IPS-18c (cell line): ENCODE measurements around the gene FAM240A.
"Not testable (repeated sequence)": the region's sequence is repeated elsewhere in the genome, so short reads cannot be mapped to it uniquely, and the experiment has no call there.

ENCODE experiments used
- H3K4me3 ChIP-seq: 2 replicates; pipeline ENCODE4 v1.7.0; 2013; ENCODE audit warnings: low read depth, mild to moderate bottlenecking, low read length, moderate library complexity; ENCODE audit not compliant: insufficient read depth
- H3K9me3 ChIP-seq: one replicate; pipeline ENCODE4 v1.6.1; 2013; ENCODE audit warnings: mild to moderate bottlenecking, low read length, moderate library complexity; ENCODE audit not compliant: control insufficient read depth, insufficient read depth

The FAM240A gene

DNA sequence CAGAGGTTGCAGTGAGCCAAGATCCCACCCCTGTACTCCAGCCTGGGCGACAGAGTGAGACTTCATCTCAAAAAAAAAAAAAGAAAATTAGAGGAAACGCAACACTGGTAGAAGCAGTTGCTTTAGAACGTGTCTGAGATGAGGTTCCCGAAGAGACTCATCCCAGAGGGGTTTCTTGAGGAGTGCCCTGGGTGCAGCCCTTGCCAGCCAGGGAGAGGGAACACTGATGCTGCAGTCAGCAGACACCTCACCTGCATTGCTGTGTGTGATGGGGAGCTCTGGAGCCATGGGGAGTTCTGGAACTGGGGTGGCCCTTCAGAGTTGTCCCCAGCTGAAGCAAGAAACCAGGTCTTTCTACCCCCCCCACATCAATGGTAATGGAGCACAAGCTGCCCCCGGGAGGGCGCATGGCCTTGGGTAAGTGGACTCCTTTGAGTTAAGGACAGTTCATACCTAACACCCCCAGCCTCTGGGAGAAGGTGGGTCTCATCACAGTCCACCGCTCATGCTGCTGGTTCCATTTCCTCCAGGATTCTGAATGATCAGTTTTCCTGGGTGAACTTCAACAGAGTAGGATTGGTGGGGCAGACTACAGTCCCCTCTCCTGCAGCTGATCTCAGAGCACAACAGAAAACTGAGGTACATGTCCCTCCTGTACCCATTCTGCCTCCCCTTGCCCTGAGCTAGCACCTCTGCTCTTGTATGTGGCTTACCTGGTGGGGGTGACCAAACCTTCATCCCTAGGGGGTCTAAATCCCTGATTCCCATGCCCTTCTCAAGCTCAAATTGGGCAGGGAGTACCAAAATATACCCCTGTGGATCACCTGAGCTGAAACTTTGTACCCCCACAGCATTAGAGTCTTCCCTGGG is 27.5 kb upstream of the FAM240A start:
- Histone ChIP-seq H3K4me3 (no peak overlapping the region), H3K9me3 (peaks cover 3% of the 10 kb centered on the region)

DNA sequence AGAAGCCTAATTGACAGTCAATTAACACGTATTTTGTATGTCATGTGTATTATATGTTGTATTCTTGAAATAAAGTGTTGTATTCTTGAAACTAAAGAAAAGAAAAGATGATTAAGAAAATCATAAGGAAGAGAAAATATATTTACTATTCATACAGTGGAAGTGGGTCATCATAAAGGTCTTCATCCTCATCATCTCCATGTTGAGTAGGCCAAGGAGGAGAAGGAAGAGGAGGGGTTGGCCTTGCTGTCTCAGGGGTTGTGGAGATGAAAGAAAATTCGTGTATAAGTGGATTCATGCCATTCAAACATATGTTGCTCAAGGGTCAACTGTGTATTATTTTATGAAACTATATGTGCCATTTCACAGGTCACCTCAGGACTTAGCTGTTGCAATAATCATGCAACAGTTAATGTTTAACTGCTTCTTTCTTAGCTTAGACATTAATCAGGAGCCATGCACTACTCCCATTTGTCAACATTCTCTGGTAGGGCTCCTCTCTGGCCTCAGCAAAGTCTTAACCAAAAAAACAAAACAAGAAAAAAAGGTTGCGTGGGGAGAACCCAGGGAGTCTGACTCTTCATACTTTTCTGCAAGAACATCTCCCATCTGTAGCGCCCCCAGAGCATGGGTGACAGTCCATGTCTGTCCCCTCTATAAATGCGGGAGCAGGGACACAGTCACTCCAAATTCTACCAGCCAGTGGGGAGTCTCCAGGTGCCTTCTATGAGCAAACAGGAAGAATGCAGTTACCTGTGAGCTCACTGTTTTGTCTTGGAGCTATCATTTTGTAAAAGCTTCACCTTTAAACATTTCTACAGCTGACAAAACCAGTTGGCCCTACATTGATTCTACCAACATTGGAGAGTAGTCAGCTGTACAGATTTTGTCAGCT is 26.3 kb upstream of the FAM240A start:
- peaks cover 3% of the 10 kb centered on the region for H3K9me3 ChIP-seq
- no peak overlapping the region for H3K4me3 ChIP-seq

DNA sequence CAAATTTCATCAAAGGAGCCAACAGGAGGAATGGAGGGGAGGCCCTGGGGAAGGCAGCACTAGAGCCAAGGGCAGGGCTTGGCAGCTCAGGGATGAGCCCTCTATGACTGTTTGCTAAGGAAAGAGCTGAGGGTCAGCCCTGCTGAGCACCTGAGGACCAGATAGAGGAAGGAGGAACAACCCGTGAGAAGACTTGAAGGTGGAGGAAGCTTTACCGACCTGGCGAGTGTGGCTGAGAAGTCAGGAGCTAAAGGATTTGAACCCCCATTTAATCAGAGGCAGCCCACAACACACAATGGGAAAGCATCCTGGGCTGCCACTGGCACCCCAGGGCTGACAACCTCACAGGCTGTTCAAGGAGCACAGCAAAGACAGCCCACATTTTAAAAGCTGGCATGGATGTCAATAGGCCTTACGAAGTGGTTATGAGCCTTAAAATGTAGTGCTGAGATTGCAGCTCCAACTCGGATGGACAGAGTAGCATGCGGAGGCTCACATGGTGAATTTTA is 25.5 kb upstream of the FAM240A start:
- Histone ChIP-seq H3K9me3 (peaks cover 3% of the 10 kb centered on the region), H3K4me3 (no peak overlapping the region)

DNA sequence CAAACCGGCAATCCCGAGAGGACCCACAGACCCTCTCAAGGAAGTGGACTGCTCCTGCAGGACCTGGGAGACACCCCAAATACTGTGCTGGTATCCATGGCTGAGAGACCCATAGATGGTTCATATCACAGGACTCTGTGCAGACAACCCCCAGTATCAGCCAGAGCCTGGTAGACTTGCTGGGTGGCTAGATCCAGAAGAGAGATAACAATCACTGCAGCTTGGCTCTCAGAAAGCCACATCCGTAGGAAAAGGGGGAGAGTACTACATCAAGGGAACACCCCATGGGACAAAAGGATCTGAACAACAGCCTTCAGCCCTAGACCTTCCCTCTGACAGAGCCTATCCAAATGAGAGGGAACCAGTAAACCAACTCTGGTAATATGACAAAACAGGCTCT is 25.1 kb upstream of the FAM240A start:
- not testable (repeated sequence) for H3K4me3 ChIP-seq

DNA sequence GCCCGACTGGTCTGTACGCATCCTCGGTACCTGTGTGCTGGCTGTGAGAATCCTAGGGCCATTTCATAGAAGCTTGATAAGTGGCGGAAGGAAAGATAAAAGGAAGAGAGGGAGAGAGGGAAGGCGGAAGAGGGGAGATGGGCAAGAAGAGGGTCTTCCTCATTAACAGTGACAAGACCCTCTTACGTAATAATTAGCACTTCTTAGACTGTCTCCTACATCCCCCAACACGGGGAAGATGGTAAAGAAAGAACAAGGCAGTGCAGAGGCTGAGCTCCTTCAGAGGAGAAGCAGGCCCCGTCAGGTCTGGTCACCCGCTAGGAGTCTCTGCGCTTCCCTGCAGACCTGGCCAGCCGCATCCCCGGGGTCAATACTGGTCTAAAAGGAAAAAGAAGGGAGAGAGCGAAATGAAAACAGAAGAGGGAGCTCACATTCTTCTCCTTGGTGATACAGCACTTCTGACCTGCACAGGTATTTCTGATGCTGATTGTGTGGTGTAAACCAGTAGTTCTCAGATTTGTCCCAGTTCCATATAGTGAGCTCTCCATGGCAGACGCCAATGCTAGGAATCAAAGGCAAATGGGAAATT is 19.0 kb upstream of the FAM240A start:
- H3K4me3 ChIP-seq, result no peak overlapping the region
- no peaks in the 10 kb centered on the region for H3K9me3 ChIP-seq

More for the DNA sequence above, 25.1 kb upstream of the FAM240A start:
- H3K9me3 ChIP-seq, result not testable (repeated sequence)

GRCh38 chr3:46593979-46594378 is 18.3 kb upstream of the FAM240A start:
- Histone ChIP-seq H3K4me3 (no peak overlapping the region), H3K9me3 (no peaks in the 10 kb centered on the region)

DNA sequence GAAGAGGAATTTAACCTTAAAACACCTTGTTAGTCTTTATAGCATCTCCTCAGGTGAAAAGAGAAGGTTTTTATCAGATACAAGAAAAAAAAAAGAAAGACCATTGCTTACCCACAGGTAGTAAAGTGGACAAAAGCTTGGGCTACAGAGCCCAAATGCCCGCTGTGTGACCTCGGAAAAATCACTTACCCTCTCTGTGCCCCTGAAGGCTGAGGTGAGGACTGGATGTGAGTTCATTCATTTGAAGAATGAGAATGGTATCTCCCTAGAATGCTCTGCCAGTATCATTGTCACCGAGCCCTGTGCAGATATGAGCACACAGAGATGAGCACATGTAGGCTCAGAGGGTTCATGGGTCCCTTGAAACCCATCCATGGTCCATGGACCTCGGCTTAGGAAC is 17.6 kb upstream of the FAM240A start:
- Histone ChIP-seq H3K4me3 (no peak overlapping the region), H3K9me3 (no peaks in the 10 kb centered on the region)

GRCh38 chr3:46595819-46596314 is 16.5 kb upstream of the FAM240A start:
- H3K4me3 ChIP-seq, result no peak overlapping the region

GRCh38 chr3:46599590-46599989 is 12.7 kb upstream of the FAM240A start:
- H3K4me3 ChIP-seq, result no peak overlapping the region
- H3K9me3 ChIP-seq, result no peaks in the 10 kb centered on the region

More at GRCh38 chr3:46595819-46596314, 16.5 kb upstream of the FAM240A start:
- H3K9me3 ChIP-seq, result no peaks in the 10 kb centered on the region

DNA sequence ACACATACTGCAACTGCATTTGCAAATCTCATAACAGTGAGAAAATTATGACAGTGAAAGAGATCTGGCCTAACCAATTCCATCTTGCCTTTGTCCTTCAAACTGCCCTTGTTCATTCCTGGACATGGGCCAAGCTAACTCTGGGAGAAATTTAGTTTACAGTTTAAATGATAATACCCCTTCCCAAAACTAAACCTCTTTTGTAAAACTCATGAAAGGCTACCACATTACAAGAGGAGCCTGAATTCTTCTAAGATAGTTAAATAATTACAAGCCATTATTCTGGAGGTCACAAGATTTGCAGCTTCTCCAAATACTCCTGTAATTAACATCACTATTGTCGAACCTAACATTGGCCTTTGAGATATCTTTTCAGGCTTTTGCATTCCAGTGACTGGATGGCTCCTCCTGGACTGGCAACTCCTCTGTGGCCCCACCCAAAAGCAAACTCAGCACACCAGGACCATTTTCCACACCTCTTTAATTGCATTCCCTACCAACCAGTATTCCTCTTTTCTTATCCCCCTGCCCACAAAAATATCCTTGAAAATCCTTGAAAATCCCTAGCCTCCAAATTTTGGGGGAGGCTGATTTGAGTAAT is 8.8 kb upstream of the FAM240A start:
- no peaks in the 10 kb centered on the region for H3K9me3 ChIP-seq
- no peak overlapping the region for H3K4me3 ChIP-seq

GRCh38 chr3:46604127-46604526 is 8.2 kb upstream of the FAM240A start:
- H3K4me3 ChIP-seq, result no peak overlapping the region
- H3K9me3 ChIP-seq, result no peaks in the 10 kb centered on the region

DNA sequence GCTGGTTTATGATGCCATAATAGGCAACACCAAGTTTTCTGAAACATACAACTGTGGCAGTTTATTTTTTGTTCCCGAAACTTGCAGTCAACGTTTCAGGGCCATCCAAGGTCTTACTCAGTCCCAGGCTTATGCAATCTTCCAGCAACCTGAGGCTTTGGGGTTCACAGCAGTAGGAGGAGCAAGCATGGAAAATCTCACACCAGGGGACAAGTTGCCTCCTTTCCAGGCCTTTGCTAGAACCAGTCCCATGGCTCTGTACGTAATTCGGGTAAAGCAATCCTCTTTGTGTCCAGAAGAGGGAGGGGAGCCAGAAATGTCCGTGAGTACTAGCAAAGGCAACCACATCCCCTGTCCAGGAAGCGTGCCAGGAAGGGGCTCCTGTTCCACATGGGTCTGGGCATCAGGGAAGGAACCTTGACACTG is 4.7 kb upstream of the FAM240A start:
- Histone ChIP-seq H3K4me3 (no peak overlapping the region), H3K9me3 (peaks cover 2% of the 10 kb centered on the region)

DNA sequence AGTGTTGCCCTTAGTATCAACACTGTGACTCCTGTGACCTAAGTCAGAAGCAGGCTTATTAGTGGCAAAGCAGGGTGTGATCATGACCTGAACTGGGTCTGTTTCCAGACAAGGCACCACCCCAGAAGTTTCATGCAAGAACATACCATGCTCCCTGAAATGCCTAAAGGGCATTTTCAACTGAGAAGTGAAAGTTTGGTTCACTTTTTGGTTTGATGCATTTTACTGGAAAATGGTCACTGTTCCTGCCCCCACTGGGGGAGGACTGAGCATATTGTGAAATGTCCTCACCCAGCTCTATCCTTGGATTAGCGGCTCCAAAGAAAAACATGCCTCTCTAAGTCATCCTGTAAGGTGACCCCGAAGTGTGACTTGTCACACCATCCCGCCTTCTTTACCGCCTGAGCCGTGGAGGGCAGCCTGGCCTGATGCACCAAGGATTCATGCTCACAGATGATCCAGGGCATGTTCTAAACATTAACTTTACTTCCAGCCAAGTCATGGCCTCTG is 3.1 kb upstream of the FAM240A start:
- Histone ChIP-seq H3K9me3 (peaks cover 2% of the 10 kb centered on the region), H3K4me3 (no peak overlapping the region)

- no peak overlapping the region for H3K4me3 ChIP-seq
- H3K9me3 ChIP-seq, result peaks cover 2% of the 10 kb centered on the region
Measured at GRCh38 chr3:46609944-46610722, 2.2 kb upstream of the FAM240A start.

- no peak overlapping the region for H3K4me3 ChIP-seq
- H3K9me3 ChIP-seq, result peaks cover 2% of the 10 kb centered on the region
Measured at GRCh38 chr3:46613313-46614005, 1.1 kb downstream of the FAM240A start.

DNA sequence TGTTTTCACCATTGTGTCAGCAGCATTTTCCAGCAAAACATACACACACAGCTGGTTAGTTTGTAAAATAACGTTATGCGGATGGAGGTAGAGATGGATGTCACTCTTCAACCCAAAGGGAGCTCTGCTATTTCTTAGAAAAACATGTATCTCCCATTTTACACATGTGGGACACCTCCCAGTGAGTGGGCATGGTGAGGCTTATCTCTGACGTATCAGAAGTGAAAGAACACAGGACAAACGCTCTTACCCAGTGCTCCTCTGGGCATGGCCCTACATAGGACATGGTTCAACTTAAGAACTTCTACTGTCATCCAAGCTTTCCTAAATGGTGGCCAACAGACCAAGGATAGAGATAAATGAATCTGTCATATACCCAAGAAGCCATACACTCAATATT is 2.1 kb downstream of the FAM240A start:
- no peak overlapping the region for H3K4me3 ChIP-seq
- H3K9me3 ChIP-seq, result peaks cover 2% of the 10 kb centered on the region
